CD4-positive, alpha-beta memory T cell (primary cell): ENCODE data around the gene ATG9B. TPM values are rescaled to one million over a fixed set of nuclear protein-coding genes. Genes with fewer than 3 reads are reported as not detected.

Source experiments
- CTCF ChIA-PET: fragments of 350-600 bp; sonication (Branson Sonifier 250); formaldehyde crosslinking; loops from one replicate; lab custom pipeline; 2021; ENCODE audit warnings: inconsistent platforms; ENCODE audit not compliant: partially characterized antibody; lab: Charles Lee
- POLR2A ChIA-PET: fragments of 350-600 bp; sonication (Branson Sonifier 250); formaldehyde crosslinking; loops from one replicate; lab custom pipeline; 2021; ENCODE audit not compliant: partially characterized antibody; lab: Charles Lee
- DNase-seq, 5 donors: peaks; one replicate each; pipeline versions ENCODE4 v3.0.0 to v3.0.0-alpha.2; 2020 to 2022; ENCODE audit warnings: mixed read lengths in 1 of 5
- H3K27ac ChIP-seq: one replicate; pipeline ENCODE4 v1.7.0; 2013; ENCODE audit warnings: low read depth, low read length
- H3K27me3 ChIP-seq: 2 replicates; pipeline ENCODE4 v1.7.0; 2013; ENCODE audit warnings: mild to moderate bottlenecking, low read length, moderate library complexity; ENCODE audit not compliant: insufficient read depth
- H3K36me3 ChIP-seq: 2 replicates; pipeline ENCODE4 v1.7.0; 2013; ENCODE audit warnings: mild to moderate bottlenecking, low read length, moderate library complexity; ENCODE audit not compliant: insufficient read depth
- H3K4me1 ChIP-seq: 2 replicates; pipeline ENCODE4 v1.7.0; 2013; ENCODE audit warnings: mild to moderate bottlenecking, low read length, moderate library complexity; ENCODE audit not compliant: insufficient read depth
- H3K4me3 ChIP-seq, 2 donors: one replicate each; pipeline ENCODE4 v1.7.0; 2013; ENCODE audit warnings: low read length in 2 of 2, mild to moderate bottlenecking in 1 of 2
- H3K9me3 ChIP-seq, 2 donors: one replicate each; pipeline ENCODE4 v1.7.0; 2013; ENCODE audit warnings: low read length in 2 of 2, control low read depth in 1 of 2; ENCODE audit not compliant: control insufficient read depth in 1 of 2
- H3K27ac Mint-ChIP-seq, 7 donors: one replicate each; pipeline ENCODE4 v1.8.0; 2020 to 2021; ENCODE audit warnings: mixed read lengths in 7 of 7, mild to moderate bottlenecking in 6 of 7, inconsistent platforms in 3 of 7, moderate library complexity in 3 of 7
- H3K27me3 Mint-ChIP-seq, 2 donors: one replicate each; pipeline ENCODE4 v1.8.0; 2020 to 2021; ENCODE audit warnings: mixed read lengths in 2 of 2
- H3K36me3 Mint-ChIP-seq, 2 donors: one replicate each; pipeline ENCODE4 v1.8.0; 2020 to 2021; ENCODE audit warnings: mixed read lengths in 2 of 2, inconsistent platforms in 1 of 2, mild to moderate bottlenecking in 1 of 2
- H3K4me1 Mint-ChIP-seq, 4 donors: one replicate each; pipeline ENCODE4 v1.8.0; 2020 to 2021; ENCODE audit warnings: mixed read lengths in 4 of 4, mild to moderate bottlenecking in 1 of 4
- H3K4me3 Mint-ChIP-seq, 8 donors: one replicate each; pipeline ENCODE4 v1.8.0; 2020 to 2021; ENCODE audit warnings: mixed read lengths in 8 of 8, mild to moderate bottlenecking in 7 of 8, moderate library complexity in 6 of 8, inconsistent platforms in 3 of 8
- H3K9me3 Mint-ChIP-seq, 8 donors: one replicate each; pipeline ENCODE4 v1.8.0; 2020 to 2021; ENCODE audit warnings: mixed read lengths in 8 of 8, mild to moderate bottlenecking in 5 of 8, inconsistent platforms in 3 of 8, moderate library complexity in 1 of 8
- intact Hi-C: fragments of 100-400 bp; cut with micrococcal nuclease; formaldehyde crosslinking; loops from one replicate; pipeline ENCODE4 v1.15.1; 2023
- polyA plus RNA-seq, 2 donors: library from polyadenylated mRNA; unstranded; fragments of 300-500 nt; fragmentation: Illumina TruSeq; gene quantifications; one replicate each; pipeline ENCODE4 v1.2.3, GENCODE V29; 2021
- total RNA-seq, 2 experiments: library from RNA; stranded (reverse); gene quantifications; one replicate each; pipeline ENCODE4 v1.2.3, GENCODE V29; 2021

The ATG9B gene
- total and polyA plus RNA-seq, 4 experiments from 2014 or later: 16.9 to 36.6 (median 29.6) TPM

GRCh38 chr7:151061213-151062110 lies 37.2 kb upstream of the ATG9B start:
- H3K27ac ChIP-seq: no peak overlapping the region
- peaks cover 0 to 2% of the 10 kb centered on the region in 2 donors for H3K27me3 Mint-ChIP-seq
- no peaks in the 10 kb centered on the region for H3K9me3 Mint-ChIP-seq
- no peaks in the 10 kb centered on the region for H3K27me3 ChIP-seq
- H3K4me1 Mint-ChIP-seq: peaks cover 18 to 47% (median 33%) of the 10 kb centered on the region in 4 donors
- CTCF ChIA-PET: interaction anchor here (1.3 to 1.7 kb wide), 2 partner anchors 22 to 53 kb away, joined by 3 to 5 read pairs; partner anchors contain the start of gene TMUB1
- POLR2A ChIA-PET: interaction anchor here (1.5 to 5.0 kb wide), 3 partner anchors 15 to 22 kb away, joined by 3 to 68 read pairs (median 14); partner anchors contain the start of genes AGAP3, FASTK and TMUB1
- peaks cover 41% of the 10 kb centered on the region for H3K4me1 ChIP-seq
- no peak overlapping the region for H3K4me3 ChIP-seq
- intact Hi-C loops: no loop called here
- H3K4me3 Mint-ChIP-seq: peak overlapping the region; percentile 61 to 93 (median 86)
- no peak for DNase-seq
- H3K36me3 Mint-ChIP-seq: peaks cover 0 to 33% of the 10 kb centered on the region in 2 donors
- H3K9me3 ChIP-seq: no peaks in the 10 kb centered on the region
- peak overlapping the region in 6 of 7 donors; percentile 66 to 85 (median 74) for H3K27ac Mint-ChIP-seq
- peaks cover 16% of the 10 kb centered on the region for H3K36me3 ChIP-seq

- Histone ChIP-seq H3K4me3 (peak overlapping the region; percentile 39 to 70), H3K27ac (peak overlapping the region; percentile 85), H3K4me1 (peaks cover 41% of the 10 kb centered on the region), H3K9me3 (no peaks in the 10 kb centered on the region), H3K27me3 (no peaks in the 10 kb centered on the region), H3K36me3 (peaks cover 13% of the 10 kb centered on the region)
- Mint-ChIP-seq H3K36me3 (peaks cover 0 to 33% of the 10 kb centered on the region in 2 donors), H3K27me3 (peaks cover 0 to 2% of the 10 kb centered on the region in 2 donors), H3K4me1 (peaks cover 18 to 48% (median 36%) of the 10 kb centered on the region in 4 donors), H3K4me3 (peak overlapping the region; percentile 77 to 93 (median 86)), H3K27ac (peak overlapping the region in 6 of 7 donors; percentile 66 to 85 (median 76)), H3K9me3 (no peaks in the 10 kb centered on the region)
- intact Hi-C loops: no loop called here
- DNase-seq: peak in 1 of 5 donors; percentile 41
- ChIA-PET CTCF (interaction anchor here (0.8 to 1.7 kb wide), 2 partner anchors 50 to 52 kb away, joined by 3 to 5 read pairs; no protein-coding TSS in a partner anchor), POLR2A (interaction anchor here (1.0 to 5.0 kb wide), 4 partner anchors 16 to 33 kb away, joined by 4 to 68 read pairs (median 10); partner anchors contain the start of genes ABCB8, AGAP3, FASTK and TMUB1)
Observed at GRCh38 chr7:151060416-151061212, 36.3 kb upstream of the ATG9B start.

DNA sequence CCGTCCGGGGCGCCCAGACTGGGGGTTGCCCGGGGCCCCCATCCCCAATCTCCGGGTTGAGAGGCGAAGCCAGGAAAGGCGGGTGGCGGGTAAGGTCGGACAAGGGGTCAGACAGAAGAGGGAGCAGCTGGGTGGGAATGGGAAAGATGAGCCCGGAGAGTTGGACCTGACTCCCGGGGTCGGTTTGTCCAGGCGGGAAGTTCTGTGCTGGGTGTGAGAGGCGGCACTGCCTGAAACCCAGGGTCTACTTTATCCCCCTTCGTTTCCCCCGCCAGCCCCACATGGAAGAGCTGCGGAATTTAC lies 35.8 kb upstream of the ATG9B start:
- no peaks in the 10 kb centered on the region for H3K27me3 ChIP-seq
- Mint-ChIP-seq H3K27me3 (peaks cover 0 to 2% of the 10 kb centered on the region in 2 donors), H3K36me3 (peaks cover 0 to 27% of the 10 kb centered on the region in 2 donors), H3K9me3 (no peaks in the 10 kb centered on the region), H3K4me1 (peaks cover 18 to 48% (median 36%) of the 10 kb centered on the region in 4 donors), H3K27ac (peak overlapping the region; percentile 50 to 85 (median 70)), H3K4me3 (peak overlapping the region; percentile 77 to 93 (median 86))
- intact Hi-C loops: no loop called here
- H3K4me1 ChIP-seq: peaks cover 41% of the 10 kb centered on the region
- H3K4me3 ChIP-seq: peak overlapping the region; percentile 39 to 70
- CTCF ChIA-PET: interaction anchor here (0.8 to 1.7 kb wide), 2 partner anchors 49 to 51 kb away, joined by 3 to 5 read pairs; no protein-coding TSS in a partner anchor
- no peaks in the 10 kb centered on the region for H3K9me3 ChIP-seq
- H3K36me3 ChIP-seq: peaks cover 7% of the 10 kb centered on the region
- H3K27ac ChIP-seq: peak overlapping the region; percentile 85
- no peak for DNase-seq
- POLR2A ChIA-PET: interaction anchor here (1.0 to 5.0 kb wide), 4 partner anchors 16 to 32 kb away, joined by 4 to 68 read pairs (median 10); partner anchors contain the start of genes ABCB8, AGAP3, FASTK and TMUB1

DNA sequence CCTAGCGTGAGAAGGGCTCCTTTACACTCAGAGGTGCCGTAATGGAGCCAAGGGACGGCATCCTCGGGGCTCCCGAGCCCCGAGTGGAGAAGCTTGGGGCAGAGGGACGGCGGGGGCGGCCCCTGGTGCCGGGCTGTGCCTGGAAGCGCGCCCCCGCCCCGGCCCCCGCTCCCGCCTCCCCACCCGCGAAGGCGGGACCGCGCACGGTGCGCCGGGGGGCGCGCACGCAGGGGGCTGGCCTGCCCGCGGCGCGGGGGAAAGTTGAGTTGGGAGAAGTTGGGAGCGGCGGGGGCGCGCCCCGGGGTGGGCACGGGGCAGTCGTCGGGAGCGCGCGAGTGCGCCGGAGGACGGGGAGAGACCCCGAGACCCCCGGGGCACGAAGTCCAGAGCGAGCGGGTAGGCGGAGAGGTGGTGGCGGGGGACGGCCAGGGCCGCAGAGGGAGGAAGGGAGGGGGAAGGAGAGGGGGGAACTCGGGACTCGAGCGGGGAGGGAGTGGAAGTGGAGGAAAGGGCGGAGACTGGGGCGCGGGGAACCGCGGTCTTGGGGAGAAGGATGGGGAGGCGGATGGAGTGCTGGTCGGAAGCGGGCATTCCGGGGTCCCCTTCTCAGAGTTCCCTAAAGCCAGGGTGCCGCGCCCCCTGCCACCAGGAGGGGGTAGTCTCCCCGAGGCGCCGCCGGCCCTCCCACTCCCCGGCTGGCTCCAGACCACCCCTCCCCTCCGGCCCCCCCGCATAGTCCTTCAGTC lies 35.2 kb upstream of the ATG9B start, which contains the start of gene SLC4A2:
Gene SLC4A2, plus strand, starts transcription at position 223 of the 746 bp plus-strand sequence. CDS start 2,399 bp downstream, outside the sequence.
- Histone ChIP-seq H3K4me1 (peaks cover 41% of the 10 kb centered on the region), H3K36me3 (peaks cover 2% of the 10 kb centered on the region), H3K27me3 (no peaks in the 10 kb centered on the region), H3K9me3 (no peaks in the 10 kb centered on the region), H3K4me3 (peak within 1 kb of the TSS; percentile 45 to 70), H3K27ac (peak within 1 kb of the TSS; percentile 85)
- peaks cover 0 to 23% of the 10 kb centered on the region in 2 donors for H3K36me3 Mint-ChIP-seq
- intact Hi-C loops: loop anchor here (1.0 to 2.0 kb wide), 3 partner anchors 41 to 167 kb away; partner anchors contain the start of gene ABCF2
- peak within 1 kb of the TSS; percentile 86 to 97 (median 94) for H3K4me3 Mint-ChIP-seq
- peak; percentile 60 to 79 (median 69) for DNase-seq
- peak within 1 kb of the TSS; percentile 85 to 99 (median 96) for H3K27ac Mint-ChIP-seq
- ChIA-PET POLR2A (interaction anchor here (1.0 to 5.0 kb wide), 11 partner anchors 17 to 51 kb away, joined by 3 to 68 read pairs (median 6); partner anchors contain the start of genes ABCB8, AGAP3, FASTK and TMUB1), CTCF (interaction anchor here (1.2 to 1.7 kb wide), 2 partner anchors 45 to 51 kb away, joined by 3 to 5 read pairs; no protein-coding TSS in a partner anchor)
- peaks cover 0 to 2% of the 10 kb centered on the region in 2 donors for H3K27me3 Mint-ChIP-seq
- peaks cover 18 to 51% (median 36%) of the 10 kb centered on the region in 4 donors for H3K4me1 Mint-ChIP-seq
- H3K9me3 Mint-ChIP-seq: no peaks in the 10 kb centered on the region

DNA sequence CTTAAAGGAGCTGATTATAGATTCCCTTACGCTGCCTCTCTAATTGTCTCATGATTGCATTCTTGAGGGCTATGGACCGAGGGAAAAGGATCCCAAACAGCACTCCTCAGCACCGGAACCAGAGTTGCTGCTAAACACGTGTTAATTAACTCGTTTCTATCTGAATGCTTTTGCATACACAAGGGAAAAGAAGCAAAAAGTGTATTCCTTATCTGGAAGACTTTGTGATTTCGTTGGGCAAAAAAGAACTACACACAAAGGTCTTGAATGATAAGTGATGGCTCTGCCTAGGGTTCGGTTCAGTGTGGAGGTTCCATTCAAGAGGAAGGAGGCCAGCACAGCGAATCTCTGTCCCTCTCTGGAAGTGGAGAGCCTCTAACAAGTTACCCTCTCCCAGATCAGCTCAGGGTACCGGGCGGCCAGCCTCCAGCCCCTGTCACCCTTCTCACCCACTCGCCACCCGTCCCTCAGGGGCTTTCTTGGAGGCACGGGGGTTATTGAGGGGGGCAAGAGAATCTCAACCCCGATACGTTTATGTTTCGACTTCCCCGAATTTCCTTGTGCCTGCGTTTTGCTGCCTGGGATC lies 34.6 kb upstream of the ATG9B start:
- H3K36me3 Mint-ChIP-seq: peaks cover 0 to 21% of the 10 kb centered on the region in 2 donors
- H3K4me1 Mint-ChIP-seq: peaks cover 18 to 54% (median 36%) of the 10 kb centered on the region in 4 donors
- H3K27me3 Mint-ChIP-seq: peaks cover 0 to 2% of the 10 kb centered on the region in 2 donors
- H3K27ac Mint-ChIP-seq: peak overlapping the region; percentile 85 to 99 (median 96)
- Histone ChIP-seq H3K27ac (peak overlapping the region; percentile 85), H3K4me3 (peak overlapping the region; percentile 45 to 70), H3K9me3 (no peaks in the 10 kb centered on the region), H3K4me1 (peaks cover 41% of the 10 kb centered on the region), H3K36me3 (no peaks in the 10 kb centered on the region), H3K27me3 (no peaks in the 10 kb centered on the region)
- CTCF ChIA-PET: interaction anchor here (1.0 to 1.3 kb wide), 3 partner anchors 28 to 182 kb away, joined by 3 to 4 read pairs (median 3); no protein-coding TSS in a partner anchor
- no peaks in the 10 kb centered on the region for H3K9me3 Mint-ChIP-seq
- peak overlapping the region; percentile 86 to 97 (median 94) for H3K4me3 Mint-ChIP-seq
- POLR2A ChIA-PET: interaction anchor here (0.6 to 5.0 kb wide), 17 partner anchors 18 to 574 kb away, joined by 3 to 68 read pairs (median 3); partner anchors contain the start of genes ABCB8, AGAP3, FASTK and TMUB1
- intact Hi-C loops: loop anchor here (1.0 to 2.0 kb wide), 6 partner anchors 21 to 1345 kb away; partner anchors contain the start of genes ABCB8, ABCF2 and FASTK
- no peak for DNase-seq
